Measurements from ENCODE around the gene ZNF106.

ZNF106 gene

GRCh38 chr15:42490671-42491538 lies at the start of gene ZNF106:
Gene ZNF106 (minus strand): TSS chr15:42491141. CDS start chr15:42472289, 18,852 bp downstream.
- peak; percentile 96 for DNase-seq

DNA sequence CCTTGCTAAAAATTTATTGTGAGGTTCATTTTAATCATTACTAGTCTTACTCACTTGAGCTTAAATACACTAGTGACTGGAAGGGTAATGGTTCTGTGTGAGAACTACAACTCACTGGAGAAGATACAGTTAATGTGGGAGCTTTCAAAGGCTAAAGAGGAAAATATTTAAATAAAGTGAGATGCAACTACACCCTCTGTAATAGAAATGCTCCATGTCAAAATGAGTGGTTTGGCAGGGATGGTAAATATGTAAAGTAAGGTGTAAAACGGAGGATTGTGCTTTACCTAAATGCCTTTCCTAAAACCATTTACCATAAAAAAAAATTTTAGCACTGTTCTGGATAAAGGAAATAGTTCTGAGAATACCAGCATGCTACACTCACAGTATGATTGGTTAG lies 42.3 kb upstream of the ZNF106 start:
- no peak for DNase-seq

DNA sequence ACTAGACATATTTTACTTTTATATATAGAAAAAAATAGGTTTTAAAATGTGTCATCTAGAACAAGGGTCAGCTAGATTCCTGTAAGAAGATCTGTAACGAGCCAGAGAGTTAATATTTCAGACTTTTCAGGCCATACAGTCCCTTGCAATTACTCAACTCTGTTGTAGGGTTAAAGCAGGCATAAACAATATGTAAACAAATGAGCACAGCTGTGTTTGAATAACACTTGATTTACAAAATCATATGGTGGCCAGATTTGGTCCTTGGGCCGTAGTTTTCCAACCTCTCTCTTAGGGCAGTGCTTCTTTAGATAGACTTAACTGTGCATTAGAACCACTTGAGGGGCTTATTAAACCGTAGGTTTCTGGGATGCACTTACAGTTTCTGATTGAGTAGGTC lies 38.0 kb upstream of the ZNF106 start:
- no peak for DNase-seq

GRCh38 chr15:42523331-42523730 lies 32.4 kb upstream of the ZNF106 start:
- no peak for DNase-seq

- peak; percentile 64 for DNase-seq
Measured at GRCh38 chr15:42511007-42511391, 20.1 kb upstream of the ZNF106 start.

- no peak for DNase-seq
Measured at GRCh38 chr15:42510258-42511006, 19.5 kb upstream of the ZNF106 start.

- peak; percentile 43 for DNase-seq
Measured at GRCh38 chr15:42508263-42508690, 17.3 kb upstream of the ZNF106 start.

DNA sequence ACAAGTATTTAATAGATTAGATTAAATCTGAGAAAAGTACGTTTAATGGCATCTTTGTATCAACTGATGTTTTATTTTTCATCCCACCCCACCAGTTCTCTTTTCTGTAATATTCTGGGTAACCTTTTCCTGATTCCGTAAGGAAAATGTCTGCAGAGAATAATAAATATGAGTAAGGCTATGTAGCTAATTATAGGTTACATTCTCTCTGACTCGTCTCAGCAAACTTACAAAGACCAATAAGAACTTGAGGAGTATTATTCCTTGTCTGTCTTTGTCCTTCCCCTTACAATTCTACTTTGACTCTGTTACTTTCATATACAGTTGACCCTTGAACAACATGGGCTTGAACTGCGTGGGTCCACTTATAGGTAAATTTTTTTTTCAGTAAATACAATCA lies 16.6 kb upstream of the ZNF106 start:
- DNase-seq = no peak

DNA sequence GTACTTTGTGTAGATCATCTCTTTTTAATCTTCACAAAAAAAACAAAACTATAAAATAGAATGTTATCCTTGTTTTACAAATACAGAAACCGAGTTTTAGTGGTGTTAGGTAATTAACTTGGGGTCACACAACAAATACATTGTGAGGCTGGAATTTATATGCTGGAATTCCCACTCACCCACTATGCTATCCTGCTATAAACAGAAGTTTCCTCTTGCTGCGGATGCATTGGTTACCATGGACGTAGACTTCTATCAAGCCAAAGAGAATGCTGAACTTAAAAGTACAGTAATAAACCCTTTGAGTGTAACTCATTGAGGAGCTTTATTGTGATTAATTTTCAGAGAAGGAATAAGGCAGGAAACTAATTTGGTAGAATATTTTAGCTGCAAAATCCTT lies 13.7 kb upstream of the ZNF106 start:
- DNase-seq = no peak

- no peak for DNase-seq
Measured at GRCh38 chr15:42503825-42504224, 12.9 kb upstream of the ZNF106 start.

GRCh38 chr15:42502477-42502876 lies 11.5 kb upstream of the ZNF106 start:
- peak; percentile 86 for DNase-seq

GRCh38 chr15:42499858-42500609 lies 9.1 kb upstream of the ZNF106 start:
- DNase-seq = peak; percentile 88

GRCh38 chr15:42498212-42499068 lies 7.5 kb upstream of the ZNF106 start:
- DNase-seq = peak; percentile 57

- peak; percentile 92 for DNase-seq
Measured at GRCh38 chr15:42495361-42496212, 4.6 kb upstream of the ZNF106 start, which contains the start of gene SNAP23. Gene SNAP23 (plus strand): TSS chr15:42495634. CDS start chr15:42511847, 16,213 bp downstream.

GRCh38 chr15:42494998-42495360 lies 4.0 kb upstream of the ZNF106 start:
- DNase-seq = peak; percentile 10

- peak; percentile 17 for DNase-seq
Measured at GRCh38 chr15:42493679-42494078, 2.7 kb upstream of the ZNF106 start.

DNA sequence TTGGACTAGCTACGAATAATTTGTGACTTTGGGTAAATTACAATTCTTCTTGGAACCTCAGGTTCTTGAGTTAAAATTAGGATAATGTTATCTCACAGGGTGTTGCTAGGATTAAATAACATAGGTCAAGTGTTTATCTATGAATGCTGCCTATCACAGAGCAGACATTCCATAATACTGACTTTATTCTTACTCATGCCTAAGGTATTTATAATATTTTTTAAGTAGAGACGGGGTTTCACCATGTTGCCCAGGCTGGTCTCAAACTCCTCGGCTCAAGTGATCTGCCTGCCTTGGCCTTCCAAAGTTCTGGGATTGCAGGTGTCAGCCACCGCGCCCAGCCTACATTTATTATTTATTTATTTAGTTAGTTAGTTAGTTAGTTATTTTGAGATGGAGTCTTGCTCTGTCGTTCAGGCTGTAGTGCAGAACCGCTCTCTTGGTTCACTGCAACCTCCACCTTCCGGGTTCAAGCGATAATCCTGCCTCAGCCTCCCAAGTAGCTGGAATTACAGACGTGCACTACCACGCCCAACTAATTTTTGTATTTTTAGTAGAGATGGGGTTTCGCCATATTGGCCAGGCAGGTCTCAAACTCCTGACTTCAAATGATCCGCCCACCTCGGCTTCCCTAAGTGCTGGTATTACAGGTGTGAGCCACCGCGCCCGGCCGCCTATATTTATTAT lies 741 bp upstream of the ZNF106 start:
- DNase-seq = peak; percentile 55

DNA sequence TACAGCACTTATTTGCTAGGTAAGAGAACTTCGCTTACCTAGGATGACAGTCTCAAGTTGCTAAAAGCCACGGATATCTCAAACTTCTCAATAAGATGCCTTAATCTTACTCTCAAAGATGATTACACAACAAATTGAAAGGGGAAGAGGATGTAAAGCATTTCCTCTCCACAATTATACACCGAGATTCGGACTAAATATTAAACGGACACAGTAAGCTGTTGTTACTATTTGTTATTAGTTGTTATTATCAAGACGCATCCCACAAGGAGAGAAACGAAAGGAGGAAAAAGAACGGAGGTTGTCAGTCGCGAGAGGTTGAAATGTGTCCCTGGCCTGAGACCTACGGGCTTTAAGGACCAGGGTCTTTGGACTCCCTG lies 660 bp downstream of the ZNF106 start:
- DNase-seq = peak; percentile 49

- no peak for DNase-seq
Measured at GRCh38 chr15:42483677-42484076, 7.3 kb downstream of the ZNF106 start.

DNA sequence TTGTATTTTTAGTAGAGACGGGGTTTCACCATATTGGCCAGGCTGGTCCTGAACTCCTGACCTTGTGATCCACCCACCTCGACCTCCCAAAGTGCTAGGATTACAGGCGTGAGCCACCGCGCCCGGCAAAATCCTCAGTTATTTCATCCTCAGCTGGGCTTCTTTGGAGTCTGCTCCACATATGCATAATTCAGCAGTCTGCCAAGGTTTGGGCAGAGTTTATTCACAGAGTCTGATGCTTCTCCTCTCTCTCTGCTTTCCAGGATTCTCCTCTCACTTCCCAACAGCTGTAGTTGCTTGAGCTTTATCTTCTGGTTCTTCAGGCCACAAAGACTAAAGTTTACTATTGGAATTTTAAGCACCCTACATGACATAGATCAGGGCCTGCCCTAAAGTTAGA lies 8.2 kb downstream of the ZNF106 start:
- DNase-seq = no peak

DNA sequence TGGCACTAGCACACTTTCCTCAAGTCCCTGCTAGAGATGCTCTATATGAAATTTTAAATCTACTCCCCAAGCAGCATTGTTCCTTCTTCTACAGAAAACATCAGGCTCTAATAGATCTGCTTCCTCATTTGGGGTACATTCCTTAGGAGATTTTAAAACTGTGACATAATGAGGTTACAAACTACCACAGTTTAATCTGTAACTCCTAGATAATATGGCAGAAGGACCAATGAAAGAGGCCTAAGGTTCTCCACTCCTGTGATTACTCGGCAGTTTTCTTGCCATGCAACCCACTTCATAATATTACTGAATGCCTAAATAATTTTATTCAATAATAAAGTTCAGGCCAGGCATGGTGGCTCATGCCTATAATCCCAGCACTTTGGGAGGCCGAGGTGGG lies 16.1 kb downstream of the ZNF106 start:
- peak; percentile 51 for DNase-seq
